ENCODE measurements around the gene WDR93.

Gene WDR93

GRCh38 chr15:89662893-89663626 is 27.6 kb upstream of the WDR93 start:
- no peak for DNase-seq

DNA sequence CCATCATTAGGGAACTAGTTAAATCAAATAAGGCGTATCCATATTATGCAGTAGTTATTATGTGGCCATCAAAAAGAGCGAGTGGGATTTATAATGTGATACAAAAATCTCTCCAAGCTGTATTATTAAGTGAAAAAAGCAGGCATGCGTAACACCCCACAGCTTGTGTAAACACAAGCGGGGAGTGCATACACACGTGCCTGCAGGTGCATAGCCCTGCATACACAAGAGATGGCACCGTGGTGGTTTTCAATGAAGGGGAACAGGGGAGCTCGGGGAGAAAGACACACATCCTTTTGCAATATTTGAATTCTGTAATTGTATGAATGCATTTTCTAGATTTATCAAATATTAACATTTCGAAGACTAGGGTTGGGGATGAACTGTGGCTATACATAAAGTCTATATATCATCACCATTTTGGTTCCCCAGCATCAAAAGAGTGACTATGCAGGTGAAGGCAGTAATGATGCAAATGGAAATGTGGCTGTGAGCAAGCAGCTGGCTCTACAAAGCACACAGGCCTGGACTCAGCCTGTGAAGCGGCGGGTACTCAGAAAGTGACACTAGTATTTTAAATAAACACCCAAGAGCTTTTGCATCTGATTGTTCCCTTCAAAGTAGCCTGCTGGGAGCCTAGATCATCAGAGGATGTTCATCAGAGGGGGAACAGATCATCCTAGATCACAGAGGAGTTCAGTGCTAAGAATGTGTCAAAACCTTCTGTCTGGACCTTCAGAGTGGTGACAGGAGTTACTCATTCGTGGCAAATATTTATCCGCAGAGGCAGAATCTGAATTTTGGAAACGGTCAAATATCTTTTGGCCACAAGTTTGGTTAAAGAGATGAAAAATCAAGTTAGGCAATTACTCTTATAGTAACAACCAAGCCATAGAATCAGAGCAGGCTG is 25.9 kb upstream of the WDR93 start:
- no peak for DNase-seq

DNA sequence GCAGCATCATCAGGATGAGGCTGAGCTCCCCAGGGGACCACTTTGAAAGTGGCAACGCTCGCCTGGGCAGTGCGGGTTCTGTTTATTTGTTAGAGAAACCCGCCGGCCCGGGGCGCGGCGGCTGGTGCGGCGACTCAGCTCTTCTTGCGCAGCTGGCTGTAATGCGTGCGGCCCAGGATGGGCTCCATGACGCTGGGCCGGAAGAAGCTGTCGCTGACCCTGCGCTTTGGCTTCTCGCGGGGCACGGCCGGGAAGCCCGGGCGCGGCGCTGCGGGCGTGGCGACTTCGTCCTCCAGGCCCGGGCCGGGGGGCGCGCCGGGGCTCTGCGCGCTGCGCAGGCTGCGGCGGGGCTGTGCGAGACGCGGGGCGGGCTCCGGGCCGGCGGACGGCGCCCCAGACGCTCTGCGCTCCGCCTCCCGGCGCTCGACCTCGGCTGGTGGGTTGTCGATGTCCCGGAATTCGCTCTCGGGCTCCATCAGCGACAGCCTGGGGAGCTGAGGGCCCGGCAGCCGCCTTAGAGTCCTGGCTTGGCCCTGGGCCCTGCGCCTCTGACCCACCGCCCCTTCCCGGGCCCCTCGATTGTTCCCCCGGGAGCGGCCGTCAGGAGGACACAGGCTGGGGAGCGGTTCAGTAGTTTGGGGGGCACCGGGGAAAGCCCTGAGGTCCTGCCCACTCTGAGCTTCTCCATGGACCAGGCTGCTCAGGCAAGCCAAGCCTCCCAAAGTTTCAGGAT is 25.0 kb upstream of the WDR93 start:
- DNase-seq, result no peak

- no peak for DNase-seq
These were observed 24.3 kb upstream of the WDR93 start for GRCh38 chr15:89666184-89666857.

- DNase-seq, result no peak
These were observed 23.5 kb upstream of the WDR93 start for GRCh38 chr15:89666858-89667705.

GRCh38 chr15:89667706-89667960 is 23.0 kb upstream of the WDR93 start:
- DNase-seq, result no peak

DNA sequence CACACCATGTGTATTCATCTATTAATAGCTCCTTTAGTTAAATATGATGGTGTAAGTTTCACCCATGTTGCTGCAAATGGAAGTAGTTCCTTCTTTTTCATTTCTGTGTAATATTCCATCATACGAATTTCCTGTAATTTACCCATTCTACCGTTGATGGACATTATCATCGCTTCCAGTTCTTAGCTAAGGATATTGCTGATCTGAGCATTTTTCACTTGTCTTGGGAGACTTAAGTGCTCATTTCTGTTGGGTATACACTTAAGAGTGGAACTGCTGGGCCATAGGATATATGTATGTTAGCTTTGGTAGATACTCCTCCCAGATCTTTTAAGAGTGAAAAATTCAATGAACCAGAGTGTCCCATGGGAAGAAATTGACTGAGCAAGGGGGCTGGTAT is 22.4 kb upstream of the WDR93 start:
- DNase-seq, result no peak

GRCh38 chr15:89669309-89669865 is 21.2 kb upstream of the WDR93 start:
- DNase-seq, result no peak

DNA sequence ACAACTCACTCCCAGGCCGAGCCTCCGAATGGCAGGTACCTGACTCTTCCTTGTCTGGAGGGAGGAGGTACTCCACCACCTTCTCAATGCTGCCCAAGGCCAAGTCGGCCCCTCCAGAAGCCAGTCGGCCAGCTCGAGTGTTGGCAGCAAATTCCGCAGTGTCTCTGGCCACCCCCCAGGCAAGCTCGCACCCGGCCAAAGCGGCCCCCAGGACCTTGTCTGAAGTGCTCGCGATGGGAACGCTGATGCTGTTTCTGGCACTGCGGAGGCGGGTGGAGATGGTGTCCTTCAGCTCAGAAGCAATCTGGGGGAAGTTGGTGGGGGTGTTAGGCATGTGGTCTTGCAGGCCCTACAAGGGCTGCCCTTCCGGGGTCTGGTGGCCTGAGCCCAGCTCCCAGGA is 20.7 kb upstream of the WDR93 start:
- DNase-seq, result no peak

GRCh38 chr15:89670971-89671560 is 19.5 kb upstream of the WDR93 start:
- DNase-seq, result no peak

GRCh38 chr15:89671687-89672086 is 18.9 kb upstream of the WDR93 start:
- no peak for DNase-seq

DNA sequence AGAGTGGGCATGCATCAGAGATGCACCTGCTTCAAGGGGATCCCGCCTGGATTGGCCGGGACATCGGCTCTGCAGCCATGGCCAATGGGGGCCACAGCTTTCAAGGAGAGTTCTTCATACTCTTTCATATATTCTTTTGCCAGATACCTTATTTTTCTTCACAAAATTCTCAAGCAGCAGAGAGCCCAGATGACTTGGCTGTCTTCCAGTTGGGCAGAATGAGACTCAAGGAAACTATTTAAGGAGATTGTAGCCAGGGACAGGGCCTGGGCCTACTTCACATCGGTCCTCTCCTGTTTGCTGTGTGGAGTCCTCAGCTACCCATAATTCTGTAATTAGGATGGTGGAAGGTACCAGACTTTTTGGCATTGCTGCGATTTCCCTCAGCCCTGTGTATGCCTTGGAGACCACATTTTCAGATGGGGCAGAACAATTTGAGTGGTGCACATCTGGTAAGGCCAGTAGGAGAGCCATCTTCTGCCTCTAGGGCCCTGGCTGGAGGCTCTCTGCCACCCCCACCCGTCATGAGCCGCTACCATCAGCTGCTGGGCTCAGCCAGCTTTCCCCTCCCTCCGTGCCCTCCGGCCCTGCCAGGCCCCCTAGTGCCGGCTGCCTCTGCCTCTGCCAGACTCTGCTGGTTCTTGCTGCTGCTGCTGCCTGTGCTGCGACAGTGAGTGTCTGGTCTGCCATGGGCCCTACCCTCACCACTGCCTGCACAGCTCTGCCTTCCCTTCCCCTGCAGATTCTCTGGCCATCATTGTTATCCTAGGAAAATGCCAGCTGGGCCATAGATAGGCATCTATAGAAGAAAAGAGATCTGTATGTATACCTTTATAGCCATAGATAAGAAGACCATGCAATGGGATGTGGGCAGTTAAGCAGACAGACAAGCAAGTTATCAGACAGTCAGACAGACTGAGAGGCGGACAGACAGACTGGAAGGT is 18.1 kb upstream of the WDR93 start:
- no peak for DNase-seq

DNA sequence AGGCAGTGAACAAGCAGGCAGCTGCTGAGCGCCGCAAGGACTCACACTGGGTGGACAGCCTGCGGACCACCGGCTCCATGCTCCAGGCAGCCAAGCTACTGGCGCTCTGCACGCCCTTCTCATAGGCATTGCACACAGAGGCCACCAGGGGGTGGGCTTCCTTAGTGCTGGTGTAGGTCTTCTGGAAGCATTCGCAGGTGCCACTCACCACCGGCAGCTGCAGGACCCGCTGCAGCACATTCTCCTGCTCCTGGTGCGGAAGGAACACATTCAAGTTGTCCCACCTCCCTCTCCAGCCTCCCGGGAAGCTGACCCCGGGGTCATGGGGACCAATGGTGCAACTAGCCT is 17.5 kb upstream of the WDR93 start:
- peak; percentile 47 for DNase-seq

DNA sequence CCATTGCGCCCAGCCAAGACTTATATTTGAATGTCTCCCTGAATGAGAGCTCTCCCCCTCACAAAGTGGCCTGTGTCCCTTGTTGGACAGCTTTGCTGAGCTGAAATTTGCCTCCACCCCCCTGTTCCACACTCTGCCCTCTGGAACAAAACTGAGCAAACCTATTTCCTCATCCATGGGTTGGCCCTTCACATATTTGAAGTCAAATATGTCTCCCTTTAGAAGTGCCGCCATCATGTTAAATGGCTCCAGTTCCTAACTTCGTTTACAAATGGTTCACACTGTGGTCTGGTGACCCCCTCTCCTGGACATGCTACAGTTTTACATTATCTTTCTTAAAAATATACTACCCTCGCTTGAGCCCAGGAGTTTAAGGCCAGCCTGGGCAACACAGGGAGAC is 16.1 kb upstream of the WDR93 start:
- no peak for DNase-seq

GRCh38 chr15:89675606-89676005 is 15.0 kb upstream of the WDR93 start:
- no peak for DNase-seq

GRCh38 chr15:89677381-89677780 is 13.2 kb upstream of the WDR93 start:
- DNase-seq, result no peak

DNA sequence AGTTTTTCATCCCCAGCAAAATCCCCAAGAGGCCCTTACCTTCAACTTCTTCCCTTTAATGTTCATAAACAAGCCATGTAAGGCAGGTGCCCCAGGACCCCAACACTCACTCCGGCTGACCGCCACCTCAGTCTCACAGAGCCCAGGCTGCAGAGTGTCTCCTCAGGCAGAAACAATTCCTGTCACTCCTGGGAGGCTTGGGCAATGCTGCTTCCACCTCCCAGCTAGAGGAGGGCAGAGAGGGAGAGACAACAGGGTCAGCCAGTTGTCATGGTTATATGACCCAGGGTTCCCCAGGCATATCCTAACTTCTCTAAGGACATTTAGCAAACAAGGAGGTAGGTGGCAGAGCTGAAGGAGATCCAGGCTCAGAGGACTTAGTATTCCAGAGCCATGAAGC is 11.4 kb upstream of the WDR93 start, which contains the start of gene PLIN1:
TSS of gene PLIN1 (minus strand) at position 156 of the 400 bp plus-strand sequence. CDS start 1,878 bp downstream, outside the sequence.
- no peak for DNase-seq

GRCh38 chr15:89680282-89680873 is 10.2 kb upstream of the WDR93 start:
- no peak for DNase-seq

GRCh38 chr15:89681146-89681545 is 9.5 kb upstream of the WDR93 start:
- DNase-seq, result no peak

- no peak for DNase-seq
These were observed 4.6 kb upstream of the WDR93 start for GRCh38 chr15:89685995-89686394.

All from OCI-M1 (cell line).